ENCODE data around the gene ATP8B4.

The ATP8B4 gene

GRCh38 chr15:50059883-50060282 lies 59.1 kb downstream of the ATP8B4 start:
- FAIRE-seq: no peak

DNA sequence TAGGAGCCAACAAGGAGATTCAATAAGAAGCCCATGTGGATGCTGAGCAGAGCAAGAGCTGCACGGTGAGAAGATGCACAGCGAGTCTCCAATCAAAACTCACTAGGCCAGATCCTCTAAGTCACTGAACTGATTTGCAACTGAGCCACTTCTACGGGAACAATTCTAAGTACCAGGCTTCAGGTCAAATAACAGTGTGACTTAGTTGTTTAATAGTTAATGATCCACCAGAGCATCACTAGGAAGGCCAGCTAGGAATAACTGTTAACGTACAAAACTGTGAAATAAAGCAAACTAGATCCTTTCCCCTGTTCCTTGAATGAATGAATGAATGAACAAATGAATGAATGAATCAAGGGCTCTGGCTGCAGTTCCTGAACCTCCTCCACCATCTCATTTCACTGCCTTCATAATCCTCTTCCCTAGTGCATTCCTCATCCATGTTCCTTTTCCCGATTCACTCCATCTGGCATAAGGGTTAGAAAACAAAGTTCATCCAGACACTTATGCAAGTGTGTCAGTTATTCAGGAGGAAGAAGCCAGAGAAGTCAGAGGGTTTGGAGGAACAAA lies 59.7 kb downstream of the ATP8B4 start:
- FAIRE-seq: no peak

GRCh38 chr15:50057905-50058639 lies 61.0 kb downstream of the ATP8B4 start:
- no peak for FAIRE-seq

DNA sequence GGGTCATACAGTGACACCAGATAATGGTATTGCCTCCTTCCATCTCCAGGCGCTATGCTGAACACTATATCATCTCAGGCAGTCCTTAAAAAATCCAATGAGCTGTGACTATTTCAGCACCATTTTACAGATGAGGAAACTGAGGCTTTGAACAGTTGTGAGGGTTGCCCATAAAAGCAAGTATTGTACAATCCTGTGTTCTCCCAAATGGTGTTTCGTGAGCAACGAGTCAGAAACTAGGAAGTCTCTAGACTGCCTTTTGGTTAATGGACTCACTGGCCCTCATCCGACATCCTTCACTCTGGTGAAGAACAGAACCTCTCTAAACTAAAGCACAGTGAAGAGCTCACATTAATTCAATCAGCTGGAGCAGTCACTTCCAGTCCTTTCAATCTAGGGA lies 61.8 kb downstream of the ATP8B4 start:
- no peak for FAIRE-seq

GRCh38 chr15:50055750-50056157 lies 63.3 kb downstream of the ATP8B4 start:
- no peak for FAIRE-seq

DNA sequence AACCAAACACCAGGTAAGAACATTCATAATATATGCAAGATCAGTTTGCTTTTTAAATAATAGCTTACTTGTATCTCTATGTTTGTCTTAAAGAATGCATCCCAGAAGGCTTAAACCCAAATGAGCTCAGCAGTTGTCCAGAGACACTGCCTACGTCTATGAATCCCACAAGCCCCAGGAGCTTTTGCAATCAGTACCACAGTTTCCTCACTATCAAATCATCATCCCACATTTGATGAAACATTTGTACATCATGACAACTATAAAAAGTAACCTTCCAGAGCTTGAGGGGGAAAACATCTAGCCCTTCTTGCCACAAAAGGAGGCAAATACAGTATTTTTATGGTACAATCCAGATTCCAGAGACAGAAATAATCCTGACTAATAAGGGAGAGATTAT lies 63.7 kb downstream of the ATP8B4 start:
- FAIRE-seq: no peak

DNA sequence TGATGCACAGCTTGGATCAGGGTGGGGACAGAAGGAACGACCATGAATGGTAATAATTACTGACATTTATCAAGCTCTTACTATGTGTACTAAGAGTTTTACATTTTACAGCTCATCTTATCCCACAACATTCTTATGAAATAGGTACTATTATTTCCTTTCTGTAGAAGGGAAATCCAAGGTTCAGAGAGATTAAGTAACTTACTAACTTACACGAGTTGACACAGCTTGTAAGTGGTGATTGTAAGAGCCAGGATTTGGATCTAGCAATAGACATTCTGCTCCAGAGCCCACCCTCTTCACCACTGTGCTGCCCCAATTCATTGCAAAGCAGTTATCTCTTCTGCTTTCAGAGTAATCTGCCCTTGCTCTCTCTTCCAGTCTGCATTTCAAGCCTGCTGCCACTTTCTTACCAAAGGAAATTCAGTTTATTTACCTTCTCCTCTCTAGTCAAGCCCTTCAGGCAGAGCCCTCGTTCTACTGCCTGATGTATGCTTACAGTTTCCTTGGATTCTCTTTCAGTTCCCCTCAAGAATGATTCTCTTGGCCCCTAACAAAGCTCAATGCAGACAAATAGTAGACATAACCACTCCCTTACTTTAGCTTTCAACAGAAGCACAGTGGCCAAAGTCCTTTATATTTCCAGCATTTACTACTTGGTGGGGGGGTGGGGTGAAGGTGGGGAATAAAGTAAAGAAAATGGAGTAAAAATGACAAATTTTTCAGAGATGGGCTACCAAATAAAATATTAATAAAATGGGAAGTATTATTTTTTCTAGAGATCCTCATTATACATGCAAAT lies 65.8 kb downstream of the ATP8B4 start:
- no peak for FAIRE-seq

DNA sequence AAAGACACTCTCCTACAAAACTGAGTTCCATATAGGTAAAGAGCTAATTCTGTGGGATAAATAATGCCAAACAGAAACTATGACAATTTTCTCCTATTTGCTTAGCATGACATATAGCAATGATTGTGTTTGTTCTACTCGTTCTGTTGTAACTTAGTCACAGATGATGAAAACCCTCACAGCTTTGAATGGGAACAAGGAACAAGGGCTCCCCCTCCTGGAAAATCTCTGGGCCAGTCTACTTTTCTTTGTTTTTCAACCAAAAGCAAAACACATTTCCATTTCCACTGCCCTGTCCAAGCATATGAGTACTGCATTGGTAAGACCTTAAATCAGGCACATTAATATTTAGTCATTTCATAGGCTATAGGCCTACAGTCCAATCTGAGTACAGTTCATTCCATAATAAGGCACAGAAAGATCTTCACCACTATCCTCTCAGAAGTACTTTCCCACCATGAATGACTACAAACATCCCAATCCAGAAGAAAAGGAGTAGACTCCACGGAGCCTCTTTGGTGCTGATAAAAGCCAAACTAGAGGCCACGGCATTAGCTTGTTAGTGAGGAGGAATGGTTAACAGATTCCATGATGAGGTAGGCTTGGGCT lies 67.1 kb downstream of the ATP8B4 start:
- FAIRE-seq: peak; percentile 76

- FAIRE-seq: no peak
Measured at GRCh38 chr15:50050986-50051743, 67.9 kb downstream of the ATP8B4 start.

DNA sequence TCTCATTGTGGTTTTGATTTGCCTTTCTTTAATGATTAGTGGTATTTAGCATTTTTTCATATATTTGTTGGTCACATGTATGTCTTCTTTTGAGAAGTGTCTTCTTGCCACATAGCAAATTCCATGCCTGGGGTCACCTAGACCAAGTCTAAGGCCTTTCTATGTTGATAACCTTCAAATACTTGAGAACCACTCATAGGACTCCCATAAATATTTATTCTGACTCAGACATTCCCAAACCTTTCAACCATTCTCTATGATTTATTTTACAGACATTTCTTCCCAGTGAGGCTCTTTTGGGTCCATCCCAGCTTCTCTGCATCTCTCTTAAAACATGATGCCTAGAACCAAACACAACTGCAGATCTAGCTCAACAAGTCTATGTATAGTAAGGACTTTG lies 69.2 kb downstream of the ATP8B4 start:
- no peak for FAIRE-seq

GRCh38 chr15:50046867-50047266 lies 72.2 kb downstream of the ATP8B4 start:
- no peak for FAIRE-seq

DNA sequence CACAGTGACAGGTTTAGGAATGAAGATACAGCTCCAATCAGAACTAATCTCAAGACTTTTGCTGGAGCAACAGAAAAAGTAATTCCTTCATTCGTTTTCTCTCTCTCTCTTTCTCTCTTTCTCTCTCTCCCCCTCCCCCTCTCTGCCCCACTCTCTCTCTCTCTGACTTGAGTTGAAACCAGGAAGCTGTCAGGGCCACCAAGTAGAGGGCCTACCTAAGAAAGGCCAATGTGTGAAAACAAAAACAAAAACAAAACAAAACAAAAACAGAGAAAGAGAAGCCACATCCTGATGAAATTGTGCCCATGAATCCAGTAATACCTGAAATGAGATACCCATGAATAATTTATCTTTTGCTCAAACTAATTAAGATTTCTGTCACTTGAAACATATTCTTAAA lies 72.9 kb downstream of the ATP8B4 start:
- no peak for FAIRE-seq

DNA sequence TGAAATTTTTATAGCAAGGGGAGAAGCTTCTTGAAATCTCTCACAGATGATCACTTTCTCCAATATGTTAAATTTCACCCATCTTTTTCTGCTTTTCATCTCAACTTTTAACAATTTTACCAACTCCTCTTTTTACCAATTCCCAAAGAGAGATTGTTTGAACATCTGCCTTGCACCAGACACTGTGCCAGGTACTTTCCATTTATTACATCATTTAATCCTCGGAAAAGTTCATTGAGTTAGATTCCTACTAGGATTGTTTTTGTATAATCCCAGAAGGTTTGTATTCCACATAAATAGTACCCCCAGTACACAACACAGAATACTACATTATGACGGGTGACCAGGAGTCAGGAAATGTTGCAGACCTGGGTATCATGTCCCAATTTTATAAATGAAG lies 74.1 kb downstream of the ATP8B4 start:
- no peak for FAIRE-seq

DNA sequence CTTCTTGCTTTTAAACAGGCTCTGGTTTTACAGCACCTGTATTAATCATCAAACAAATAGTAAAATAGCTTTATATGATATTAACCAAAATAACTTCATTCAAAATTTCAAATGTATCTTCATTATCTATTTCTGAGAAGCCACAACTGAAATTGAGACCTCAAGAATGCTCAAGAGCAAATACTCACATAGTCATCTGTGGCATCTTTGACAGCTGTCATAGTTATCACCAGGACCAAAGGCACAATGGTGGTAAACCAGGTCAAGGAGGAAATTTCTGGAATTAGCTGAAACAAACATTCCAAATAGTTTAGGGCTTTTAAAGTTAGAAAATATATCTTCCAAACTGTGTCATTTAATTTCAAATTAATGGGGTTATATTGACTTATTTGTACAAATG lies 74.6 kb downstream of the ATP8B4 start:
- no peak for FAIRE-seq

GRCh38 chr15:50042775-50043174 lies 76.3 kb downstream of the ATP8B4 start:
- no peak for FAIRE-seq

DNA sequence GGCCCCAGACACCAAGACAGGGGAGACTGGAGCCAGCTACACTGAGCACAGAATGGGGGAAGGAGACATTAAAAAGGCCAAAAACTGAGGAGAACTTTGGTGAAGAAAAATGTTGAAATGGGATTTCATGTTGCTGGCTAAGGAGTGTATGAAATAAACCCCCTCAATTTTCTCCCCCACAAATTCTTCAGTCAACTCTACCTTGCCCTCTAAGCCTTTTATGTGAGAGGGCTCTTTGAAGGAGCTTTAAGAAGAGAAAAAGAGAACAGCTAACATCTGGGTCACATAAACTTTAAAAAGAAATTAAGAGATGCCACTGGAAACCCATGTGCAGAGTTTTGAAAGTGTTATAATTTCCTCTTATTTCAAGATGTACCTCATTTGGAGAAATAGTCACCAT lies 88.6 kb downstream of the ATP8B4 start:
- no peak for FAIRE-seq

DNA sequence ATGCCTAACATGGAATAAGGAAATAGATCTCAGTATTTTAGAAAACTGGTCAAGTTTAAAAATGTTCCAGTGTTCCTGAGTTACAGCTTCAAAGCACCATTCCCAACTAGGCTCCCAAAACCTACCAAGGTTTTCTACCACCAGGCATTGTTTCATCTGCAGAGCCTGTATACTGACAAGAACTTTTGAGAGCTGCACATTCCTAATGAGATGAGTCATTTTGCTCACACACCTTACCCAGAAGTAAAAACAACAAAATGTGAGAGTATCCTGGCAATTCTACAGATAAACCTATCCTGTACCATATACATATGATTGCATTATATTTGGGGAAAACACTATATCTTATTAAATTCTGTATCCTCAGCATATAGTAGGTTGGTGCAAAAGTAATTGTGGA lies 90.7 kb downstream of the ATP8B4 start:
- FAIRE-seq: no peak

DNA sequence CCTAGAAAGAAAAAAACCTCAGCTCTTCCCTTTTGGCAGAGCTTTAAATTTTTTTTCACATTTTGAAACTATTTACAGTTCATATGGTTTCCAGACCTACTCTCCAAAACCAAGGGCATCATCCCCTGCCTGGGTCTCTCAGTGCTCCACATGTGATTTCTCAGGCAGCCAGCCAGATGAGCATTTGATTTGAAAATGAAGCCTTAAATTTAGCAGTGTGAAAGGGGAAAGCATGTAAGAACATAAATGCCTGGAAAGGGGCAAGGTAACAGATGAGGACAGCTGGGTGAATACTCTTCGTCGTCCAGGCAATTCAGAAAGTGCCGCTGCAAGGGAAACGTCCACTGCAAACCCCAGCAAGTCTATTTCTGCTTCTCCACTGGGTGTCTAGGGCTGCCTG lies 94.8 kb downstream of the ATP8B4 start:
- FAIRE-seq: no peak

DNA sequence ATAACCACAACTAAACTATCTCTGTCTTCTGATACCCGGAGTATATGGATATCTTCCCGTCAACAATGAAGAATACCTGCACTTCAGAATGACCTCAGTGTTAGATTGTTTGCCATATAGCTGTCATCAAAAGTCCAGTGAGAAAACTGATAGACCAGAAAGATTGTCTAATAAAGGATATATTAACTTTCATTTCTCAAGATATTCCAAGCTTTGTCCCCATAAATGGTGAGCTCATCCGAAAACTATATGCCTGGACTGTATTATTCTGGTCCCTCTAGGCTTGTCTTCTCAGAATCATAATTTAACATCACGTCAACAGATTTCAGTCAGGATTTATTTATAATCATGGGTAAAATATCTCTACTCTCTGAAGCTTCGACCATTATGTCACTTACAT lies 100.5 kb downstream of the ATP8B4 start:
- FAIRE-seq: no peak

- FAIRE-seq: no peak
Measured at GRCh38 chr15:50017522-50017921, 101.5 kb downstream of the ATP8B4 start.

DNA sequence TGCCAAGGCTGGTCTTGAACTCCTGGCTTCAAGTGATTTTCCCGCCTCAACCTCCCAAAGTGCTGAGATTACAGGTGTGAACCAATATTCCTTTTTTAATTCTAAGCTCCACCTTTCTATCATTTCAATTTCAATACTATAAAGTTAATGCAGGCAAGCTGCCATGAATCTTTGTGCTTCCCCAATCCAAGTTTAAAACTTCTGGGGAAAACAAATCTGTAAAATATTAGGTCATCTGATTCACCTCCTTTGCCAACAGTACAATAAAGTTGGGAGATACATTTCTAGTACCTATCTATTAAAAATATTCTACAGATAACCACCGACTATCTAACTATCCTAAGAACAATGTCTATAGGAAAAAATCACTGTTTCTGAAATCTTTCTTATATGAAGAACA lies 102.1 kb downstream of the ATP8B4 start:
- no peak for FAIRE-seq

GRCh38 chr15:50012790-50013189 lies 106.2 kb downstream of the ATP8B4 start:
- FAIRE-seq: no peak

- no peak for FAIRE-seq
Measured at GRCh38 chr15:50009634-50010033, 109.4 kb downstream of the ATP8B4 start.

Measured in TTC549 (cell line).